B cell (primary cell): Measurements from ENCODE around the gene PLEKHB1. TPM values are rescaled to one million over a fixed set of nuclear protein-coding genes. Genes with fewer than 3 reads are reported as not detected.

Experiments
- ATAC-seq: fragments of 200-7000 bp; cut with Tn5 transposase; one replicate; pipeline ENCODE4 v1.10.0; 2021; ENCODE audit warnings: low read depth, mild to moderate bottlenecking, moderate number of reproducible peaks, moderate library complexity
- CTCF ChIA-PET: fragments of 350-600 bp; sonication (Branson Sonifier 250); formaldehyde crosslinking; loops from one replicate; lab custom pipeline; 2021; ENCODE audit warnings: antibody characterized with exemption, inconsistent platforms; lab: Charles Lee
- POLR2A ChIA-PET: fragments of 350-600 bp; sonication (Branson Sonifier 250); formaldehyde crosslinking; loops from one replicate; lab custom pipeline; 2021; ENCODE audit warnings: antibody characterized with exemption; lab: Charles Lee
- DNase-seq: peaks from one replicate; pipeline ENCODE4 v3.0.0; 2013
- H2AFZ ChIP-seq: 2 replicates; pipeline ENCODE4 v1.6.1; 2012; ENCODE audit warnings: mild to moderate bottlenecking, low read depth, low read length; ENCODE audit not compliant: insufficient read depth, poor library complexity, severe bottlenecking
- H3K27ac ChIP-seq, 2 donors: 1 replicate in 1 of 2; 2 replicates in 1 of 2; pipeline ENCODE4 v1.5.1; 2012 to 2013; ENCODE audit warnings: low read length in 2 of 2, mild to moderate bottlenecking in 2 of 2, moderate library complexity in 1 of 2
- H3K27me3 ChIP-seq, 4 experiments: fragments of 200-600 bp in 1 of 4; sonication (generic) in 1 of 4; replicated peaks in 1 of 4; 1 replicate in 2 of 4; 2 replicates in 2 of 4; pipeline versions ENCODE4 v1.6.1 to v1.7.0; 2013 to 2016; ENCODE audit warnings: low read length in 3 of 4, mild to moderate bottlenecking in 2 of 4, mixed read lengths in 1 of 4, moderate library complexity in 1 of 4; ENCODE audit not compliant: insufficient read depth in 4 of 4, control insufficient read depth in 3 of 4; ENCODE audit errors: control extremely low read depth in 1 of 4
- H3K36me3 ChIP-seq, 2 experiments: replicated peaks in 1 of 2; 1 replicate in 1 of 2; 2 replicates in 1 of 2; pipeline versions ENCODE4 v1.6.1 to v1.7.1; 2013; ENCODE audit warnings: low read length in 1 of 2; ENCODE audit not compliant: insufficient read depth in 2 of 2, control insufficient read depth in 1 of 2; ENCODE audit errors: control extremely low read depth in 1 of 2, extremely low read depth in 1 of 2
- H3K4me1 ChIP-seq, 2 donors: fragments of 200-600 bp in 1 of 2; sonication (generic) in 1 of 2; 1 replicate in 1 of 2; 2 replicates in 1 of 2; pipeline versions ENCODE4 v1.5.1 to v1.6.1; 2013 to 2017; ENCODE audit warnings: low read length in 2 of 2; ENCODE audit not compliant: control insufficient read depth in 2 of 2, insufficient read depth in 2 of 2
- H3K4me2 ChIP-seq: replicated peaks from 2 replicates; pipeline ENCODE3; 2012; ENCODE audit warnings: mild to moderate bottlenecking, low read depth, low read length; ENCODE audit not compliant: poor library complexity, severe bottlenecking
- H3K4me3 ChIP-seq, 5 experiments: fragments of 200-600 bp in 1 of 5; sonication (generic) in 1 of 5; 1 replicate in 3 of 5; 2 replicates in 2 of 5; pipeline versions ENCODE4 v1.5.1 to v1.7.0; 2011 to 2016; ENCODE audit warnings: low read length in 4 of 5, mild to moderate bottlenecking in 4 of 5, low read depth in 2 of 5, control low read depth in 1 of 5, moderate library complexity in 1 of 5; ENCODE audit not compliant: insufficient read depth in 1 of 5; ENCODE audit errors: control extremely low read depth in 1 of 5, extremely low read depth in 1 of 5
- H3K79me2 ChIP-seq: fragments of 200-600 bp; sonication (generic); one replicate; pipeline ENCODE4 v1.6.0; 2016; ENCODE audit warnings: low read length; ENCODE audit not compliant: control insufficient read depth, insufficient read depth
- H3K9ac ChIP-seq: fragments of 200-600 bp; sonication (generic); 2 replicates; pipeline ENCODE4 v1.6.1; 2017; ENCODE audit warnings: mild to moderate bottlenecking, low read length, moderate library complexity
- H3K9me3 ChIP-seq, 3 donors: one replicate each; pipeline versions ENCODE4 v1.6.1 to v1.7.1; 2013; ENCODE audit warnings: low read length in 2 of 3; ENCODE audit not compliant: control insufficient read depth in 2 of 3, insufficient read depth in 1 of 3; ENCODE audit errors: control extremely low read depth in 1 of 3
- H4K20me1 ChIP-seq: 2 replicates; pipeline ENCODE4 v1.6.0; 2012; ENCODE audit warnings: mild to moderate bottlenecking, low read length; ENCODE audit not compliant: insufficient read depth, control insufficient read depth, poor library complexity, severe bottlenecking
- H3K27ac Mint-ChIP-seq: one replicate; pipeline ENCODE4 v1.8.0; 2021; ENCODE audit warnings: mixed read lengths
- H3K27me3 Mint-ChIP-seq: one replicate; pipeline ENCODE4 v1.8.0; 2021; ENCODE audit warnings: mixed read lengths
- H3K4me1 Mint-ChIP-seq: one replicate; pipeline ENCODE4 v1.8.0; 2021; ENCODE audit warnings: mixed read lengths
- H3K4me3 Mint-ChIP-seq: one replicate; pipeline ENCODE4 v1.8.0; 2021; ENCODE audit warnings: mixed read lengths
- H3K9me3 Mint-ChIP-seq: one replicate; pipeline ENCODE4 v1.8.0; 2022; ENCODE audit warnings: mixed read lengths; ENCODE audit not compliant: insufficient read depth
- CTCF ChIP-seq: fragments of 200-600 bp; IDR thresholded peaks from one replicate; pipeline ENCODE4 v1.8.0; 2022; ENCODE audit warnings: antibody characterized with exemption, mild to moderate bottlenecking
- EZH2 ChIP-seq: IDR thresholded peaks from 2 replicates; pipeline ENCODE4 v1.6.1; 2012; ENCODE audit warnings: borderline replicate concordance, low read depth, mild to moderate bottlenecking, moderate library complexity, low read length; ENCODE audit not compliant: insufficient read depth, poor library complexity, severe bottlenecking
- WGBS: methylation state at CpG from one replicate; pipeline ENCODE4 v1.1.5; 2013; ENCODE audit warnings: missing lambda C conversion rate; ENCODE audit not compliant: insufficient coverage; 5-methylcytosine and 5-hydroxymethylcytosine counted together
- intact Hi-C: fragments of 100-400 bp; cut with micrococcal nuclease; formaldehyde crosslinking; loops from one replicate; pipeline ENCODE4 v1.10.0; 2022
- polyA plus RNA-seq: library from polyadenylated mRNA; depleted of rRNA; stranded (reverse); fragments of >200 nt; gene quantifications from 2 replicates; pipeline ENCODE4 v1.2.3, GENCODE V29; 2012
- total RNA-seq, 2 donors: library from RNA; stranded (reverse); fragments of 120-200 nt in 1 of 2; gene quantifications; 1 replicate in 1 of 2; 2 replicates in 1 of 2; pipeline versions ENCODE4 v1.2.3 to v1.2.4, GENCODE V29; 2013 to 2022

PLEKHB1 gene
- total and polyA plus RNA-seq, 2 donors (not counting 1 experiment from before 2014, with no cell fraction given): 13.8 to 16.7 TPM

GRCh38 chr11:73705053-73705452, 58.7 kb downstream of the PLEKHB1 start:
- no peak overlapping the region for H3K9ac ChIP-seq
- TF ChIP-seq EZH2 (no peak), CTCF (no peak)
- no peaks in the 10 kb centered on the region for H3K27me3 Mint-ChIP-seq
- H3K4me3 Mint-ChIP-seq: no peak overlapping the region
- no peaks in the 10 kb centered on the region for H3K27me3 ChIP-seq
- H3K79me2 ChIP-seq: no peaks in the 10 kb centered on the region
- H3K27ac Mint-ChIP-seq: no peak overlapping the region
- H3K9me3 Mint-ChIP-seq: no peaks in the 10 kb centered on the region
- no peak overlapping the region for H2AFZ ChIP-seq
- H3K27ac ChIP-seq: no peak overlapping the region
- intact Hi-C loops: no loop called here
- no peaks in the 10 kb centered on the region for H3K9me3 ChIP-seq
- CTCF ChIA-PET: no interaction called here
- no peaks in the 10 kb centered on the region for H4K20me1 ChIP-seq
- H3K4me2 ChIP-seq: no peak overlapping the region
- WGBS: 82% methylated on average over 1 of the region's 1 CpG
- DNase-seq: no peak
- H3K4me1 ChIP-seq: no peaks in the 10 kb centered on the region
- no peak for ATAC-seq
- H3K4me3 ChIP-seq: no peak overlapping the region
- POLR2A ChIA-PET: no interaction called here
- H3K36me3 ChIP-seq: peaks cover 5 to 35% of the 10 kb centered on the region in 2 experiments
- H3K4me1 Mint-ChIP-seq: no peaks in the 10 kb centered on the region

- no peak overlapping the region for H3K4me2 ChIP-seq
- H3K79me2 ChIP-seq: peaks cover 3% of the 10 kb centered on the region
- H3K4me1 Mint-ChIP-seq: peaks cover under 1% of the 10 kb centered on the region
- H3K4me3 Mint-ChIP-seq: no peak overlapping the region
- H4K20me1 ChIP-seq: no peaks in the 10 kb centered on the region
- H3K27me3 Mint-ChIP-seq: no peaks in the 10 kb centered on the region
- H3K9me3 ChIP-seq: no peaks in the 10 kb centered on the region
- H3K27me3 ChIP-seq: no peaks in the 10 kb centered on the region
- 100% methylated on average over 3 of the region's 3 CpGs for WGBS
- no peak overlapping the region for H3K9ac ChIP-seq
- ATAC-seq: no peak
- no peaks in the 10 kb centered on the region for H3K9me3 Mint-ChIP-seq
- no peak overlapping the region for H3K4me3 ChIP-seq
- peaks cover 3 to 15% of the 10 kb centered on the region in 2 experiments for H3K36me3 ChIP-seq
- no peak for TF ChIP-seq EZH2
- TF ChIP-seq CTCF: no peak
- DNase-seq: no peak
- no peak overlapping the region for H3K27ac ChIP-seq
- H2AFZ ChIP-seq: no peak overlapping the region
- ChIA-PET POLR2A (interaction anchor here (0.6 kb wide), 1 partner anchor 124 kb away, joined by 5 read pairs; no protein-coding TSS in a partner anchor), CTCF (no interaction called here)
- no peak overlapping the region for H3K27ac Mint-ChIP-seq
- H3K4me1 ChIP-seq: no peaks in the 10 kb centered on the region
- intact Hi-C loops: no loop called here
Measured at GRCh38 chr11:73710964-73711363, 64.6 kb downstream of the PLEKHB1 start.

Other genes starting within 250 kb of the PLEKHB1 start
- 23.3 and 26.8 TPM in 2 replicates for gene FAM168A, start 48.5 kb upstream of the PLEKHB1 start, total RNA-seq
- gene FAM168A, start 48.5 kb upstream of the PLEKHB1 start, polyA plus RNA-seq: 9.7 and 11.0 TPM in 2 replicates
- 70.5 and 80.5 TPM in 2 replicates for gene RAB6A, start 114.5 kb downstream of the PLEKHB1 start, total RNA-seq
- 17.2 and 21.6 TPM in 2 replicates for gene RAB6A, start 114.5 kb downstream of the PLEKHB1 start, polyA plus RNA-seq
- 26.6 and 28.3 TPM in 2 replicates for gene MRPL48, start 141.3 kb downstream of the PLEKHB1 start, total RNA-seq
- 19.1 and 19.4 TPM in 2 replicates for gene MRPL48, start 141.3 kb downstream of the PLEKHB1 start, polyA plus RNA-seq
- 59.6 and 60.5 TPM in 2 replicates for gene COA4, start 230.3 kb downstream of the PLEKHB1 start, total RNA-seq
- gene COA4, start 230.3 kb downstream of the PLEKHB1 start, polyA plus RNA-seq: 43.0 and 60.8 TPM in 2 replicates
- gene PAAF1, start 230.4 kb downstream of the PLEKHB1 start, total RNA-seq: 19.5 and 19.9 TPM in 2 replicates
- gene PAAF1, start 230.4 kb downstream of the PLEKHB1 start, polyA plus RNA-seq: 11.2 and 11.5 TPM in 2 replicates